Lower lobe of right lung (tissue), 2 donors: ENCODE data around the gene YIPF2. TPM values are rescaled to one million over a fixed set of nuclear protein-coding genes. Genes with fewer than 3 reads are reported as not detected.
"Not testable (repeated sequence)": the region's sequence is repeated elsewhere in the genome, so short reads cannot be mapped to it uniquely, and the experiment has no call there.

Experiments used
- ATAC-seq, 2 donors: fragments of 200-7000 bp; cut with Tn5 transposase; one replicate each; pipeline ENCODE4 v1.9.1; 2020 to 2022; ENCODE audit warnings: mild to moderate bottlenecking in 2 of 2, moderate library complexity in 2 of 2
- DNase-seq: peaks from one replicate; pipeline ENCODE4 v3.0.0-alpha.2; 2020
- H3K27ac ChIP-seq: fragments of 200-600 bp; one replicate; pipeline ENCODE4 v1.8.0; 2022
- H3K27me3 ChIP-seq: fragments of 200-600 bp; one replicate; pipeline ENCODE4 v1.8.0; 2022; ENCODE audit warnings: low read depth
- H3K36me3 ChIP-seq: fragments of 200-600 bp; one replicate; pipeline ENCODE4 v1.8.0; 2022; ENCODE audit warnings: mild to moderate bottlenecking
- H3K4me1 ChIP-seq: fragments of 200-600 bp; one replicate; pipeline ENCODE4 v1.8.0; 2022
- H3K4me3 ChIP-seq: fragments of 200-600 bp; one replicate; pipeline ENCODE4 v1.8.0; 2022; ENCODE audit warnings: mild to moderate bottlenecking
- H3K9me3 ChIP-seq: fragments of 200-600 bp; one replicate; pipeline ENCODE4 v1.8.0; 2022
- CTCF ChIP-seq: fragments of 200-600 bp; IDR thresholded peaks from one replicate; pipeline ENCODE4 v1.8.0; 2022; ENCODE audit warnings: antibody characterized with exemption, mild to moderate bottlenecking
- intact Hi-C: fragments of 100-400 bp; cut with DNase I; formaldehyde crosslinking; loops from one replicate; pipeline ENCODE4 v1.11.0; 2022
- total RNA-seq: library from RNA; stranded (reverse); fragmentation: NEBNext Ultra II Directional; extraction: Animal tissue kit (Norgen Biotek cat#: 25700); gene quantifications from one replicate; pipeline ENCODE4 v1.2.1, GENCODE V29; 2021
- donor health status: DM: no; HTN: yes; CAD: no; lungs with severe emphysema.

Gene YIPF2
- total RNA-seq, 1 donor from 2014 or later: 42.2 TPM

DNA sequence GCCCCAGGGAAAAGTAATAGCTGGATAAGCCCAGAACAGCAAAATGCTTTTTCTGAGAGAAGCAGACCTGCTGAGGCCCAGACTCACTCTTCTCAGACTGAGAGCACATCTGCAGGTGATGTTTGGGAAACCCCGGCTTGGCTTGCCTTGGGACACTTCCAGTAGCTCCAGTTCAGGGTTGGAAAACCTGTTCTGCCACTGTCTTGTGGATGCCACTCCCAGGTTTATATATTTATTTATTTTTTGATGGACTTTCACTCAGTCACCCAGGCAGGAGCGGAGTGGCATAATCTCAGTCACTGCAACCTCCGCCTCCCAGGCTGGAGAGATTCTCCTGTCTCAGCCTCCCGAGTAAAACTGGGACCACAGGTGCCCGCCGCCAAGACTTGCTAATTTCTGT, 24.4 kb upstream of the YIPF2 start:
- Histone ChIP-seq H3K27me3 (no peaks in the 10 kb centered on the region), H3K4me3 (no peak overlapping the region), H3K27ac (no peak overlapping the region), H3K4me1 (peaks cover under 1% of the 10 kb centered on the region), H3K9me3 (no peaks in the 10 kb centered on the region), H3K36me3 (no peaks in the 10 kb centered on the region)
- ATAC-seq (peak in 1 of 2 donors; percentile 41), DNase-seq (no peak)
- no peak for TF ChIP-seq CTCF
- intact Hi-C loops: no loop called here

DNA sequence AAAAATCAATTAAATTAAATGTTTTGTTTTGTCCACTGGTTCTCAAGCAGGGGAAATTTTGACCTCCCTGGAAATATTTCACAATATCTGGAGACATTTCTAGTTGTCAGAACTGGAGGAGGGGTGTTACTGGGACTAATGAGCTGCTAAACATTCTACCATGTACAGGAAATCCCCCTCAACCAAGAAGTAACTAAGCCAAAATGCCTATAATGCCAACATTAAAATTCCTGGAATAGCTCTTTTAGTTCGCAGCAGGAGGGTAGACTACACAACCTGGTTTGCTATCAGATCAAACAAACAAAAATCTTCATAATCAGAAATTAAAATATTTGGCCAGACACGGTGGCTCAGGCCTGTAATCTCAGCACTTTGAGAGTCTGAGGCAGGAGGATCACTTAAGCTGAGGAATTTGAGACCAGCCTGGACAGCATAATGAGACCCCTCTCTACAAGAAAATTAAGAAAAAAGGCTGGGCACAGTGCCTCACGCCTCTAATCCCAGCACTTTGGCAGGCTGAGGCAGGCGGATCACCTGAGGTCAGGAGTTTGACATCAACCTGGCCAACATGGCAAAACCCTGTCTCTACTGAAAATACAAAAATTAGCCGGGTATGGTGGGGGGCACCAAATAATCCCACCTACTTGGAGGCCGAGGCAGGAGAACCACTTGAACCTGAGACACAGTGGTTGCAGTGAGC, 18.7 kb upstream of the YIPF2 start:
- Histone ChIP-seq H3K36me3 (no peaks in the 10 kb centered on the region), H3K4me1 (peaks cover 16% of the 10 kb centered on the region), H3K9me3 (no peaks in the 10 kb centered on the region), H3K27ac (peak overlapping the region; percentile 71), H3K27me3 (no peaks in the 10 kb centered on the region), H3K4me3 (no peak overlapping the region)
- TF ChIP-seq CTCF: no peak
- ATAC-seq (peak; percentile 65 to 66), DNase-seq (no peak)
- intact Hi-C loops: no loop called here

GRCh38 chr19:10945264-10945663, 16.8 kb upstream of the YIPF2 start:
- intact Hi-C loops: no loop called here
- H3K27me3 ChIP-seq: no peaks in the 10 kb centered on the region

GRCh38 chr19:10943412-10943811, 15.0 kb upstream of the YIPF2 start:
- H3K4me3 ChIP-seq, DNase-seq, H3K9me3 ChIP-seq, intact Hi-C loops, H3K27ac ChIP-seq, H3K36me3 ChIP-seq, ATAC-seq, H3K27me3 ChIP-seq: not testable (repeated sequence)
- peaks cover 20% of the 10 kb centered on the region for H3K4me1 ChIP-seq

More at GRCh38 chr19:10945264-10945663, 16.8 kb upstream of the YIPF2 start:
- H3K27ac ChIP-seq: no peak overlapping the region
- no peak for ATAC-seq
- H3K4me3 ChIP-seq: no peak overlapping the region
- no peaks in the 10 kb centered on the region for H3K36me3 ChIP-seq
- TF ChIP-seq CTCF: no peak
- peaks cover 20% of the 10 kb centered on the region for H3K4me1 ChIP-seq
- no peaks in the 10 kb centered on the region for H3K9me3 ChIP-seq
- no peak for DNase-seq

DNA sequence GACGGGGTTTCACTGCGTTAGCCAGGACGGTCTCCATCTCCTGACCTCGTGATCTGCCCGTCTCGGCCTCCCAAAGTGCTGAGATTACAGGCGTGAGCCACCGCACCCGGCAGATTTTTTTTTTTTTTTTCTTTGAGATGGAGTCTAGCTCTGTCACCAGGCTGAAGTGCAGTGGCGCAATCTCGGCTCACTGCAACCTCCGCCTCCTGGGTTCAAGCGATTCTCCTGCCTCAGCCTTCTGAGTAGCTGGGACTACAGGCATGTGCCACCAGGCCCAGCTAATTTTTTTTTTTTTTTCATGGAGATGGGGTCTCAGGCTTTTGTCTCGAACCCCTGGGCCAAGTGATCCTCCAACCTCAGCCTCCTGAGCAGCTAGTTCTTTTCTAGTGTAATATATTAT, 13.2 kb upstream of the YIPF2 start:
- H3K27ac ChIP-seq, intact Hi-C loops, H3K36me3 ChIP-seq, ATAC-seq, H3K4me3 ChIP-seq, H3K9me3 ChIP-seq, DNase-seq, H3K27me3 ChIP-seq: not testable (repeated sequence)
- peaks cover 10% of the 10 kb centered on the region for H3K4me1 ChIP-seq

GRCh38 chr19:10936661-10937084, 8.2 kb upstream of the YIPF2 start:
- intact Hi-C loops: no loop called here
- peak; percentile 60 for TF ChIP-seq CTCF
- peak; percentile 63 to 80 for ATAC-seq
- Histone ChIP-seq H3K4me3 (no peak overlapping the region), H3K4me1 (peaks cover 3% of the 10 kb centered on the region), H3K27ac (peak overlapping the region; percentile 21), H3K27me3 (no peaks in the 10 kb centered on the region), H3K9me3 (no peaks in the 10 kb centered on the region), H3K36me3 (peaks cover 10% of the 10 kb centered on the region)
- no peak for DNase-seq
